HepG2 (cell line): ENCODE data around the gene GGA2. TPM values are rescaled to one million over a fixed set of nuclear protein-coding genes. Genes with fewer than 3 reads are reported as not detected.

Source experiments
- MED13 ChIP-seq: sonication (generic); formaldehyde crosslinking; IDR thresholded peaks from 2 replicates; pipeline ENCODE4 v1.5.0; 2020; ENCODE audit warnings: missing genetic modification reagents
- MIER3 ChIP-seq: IDR thresholded peaks from 2 replicates; pipeline ENCODE4 v1.6.1; 2016; ENCODE audit warnings: missing compliant biosample characterization, borderline replicate concordance
- PPARG ChIP-seq: conservative IDR thresholded peaks from 2 replicates; pipeline ENCODE4 v1.6.1; 2016; ENCODE audit warnings: missing biosample characterization, missing genetic modification reagents
- REXO4 ChIP-seq: sonication (generic); formaldehyde crosslinking; IDR thresholded peaks from 2 replicates; pipeline ENCODE4 v1.8.0; 2022; ENCODE audit warnings: missing genetic modification reagents, mild to moderate bottlenecking, borderline replicate concordance
- SRF ChIP-seq: IDR thresholded peaks from 2 replicates; pipeline ENCODE4 v1.6.1; 2011; ENCODE audit warnings: mild to moderate bottlenecking, low read depth, low read length, moderate library complexity
- TMF1 ChIP-seq: sonication (generic); formaldehyde crosslinking; IDR thresholded peaks from 2 replicates; pipeline ENCODE4 v1.8.1; 2022; ENCODE audit warnings: low read depth, missing genetic modification reagents
- ZNF256 ChIP-seq: sonication (generic); formaldehyde crosslinking; conservative IDR thresholded peaks from 2 replicates; pipeline ENCODE4 v1.4.0; 2020; ENCODE audit warnings: missing genetic modification reagents
- ZNF761 ChIP-seq: sonication (generic); formaldehyde crosslinking; conservative IDR thresholded peaks from 2 replicates; pipeline ENCODE4 v1.4.0; 2020; ENCODE audit warnings: mild to moderate bottlenecking, missing genetic modification reagents
- polyA plus RNA-seq, 8 experiments: library from polyadenylated mRNA; depleted of rRNA in 3 of 8; stranded (reverse) in 7 of 8; unstranded in 1 of 8; fragments of >200 nt; fragmentation: Illumina TruSeq in 4 of 8; extraction: Trizol in 4 of 8; gene quantifications; 2 replicates each; pipeline versions ENCODE4 v1.2.1 to v1.2.3, GENCODE V29; 2011 to 2016; ENCODE audit warnings: low read depth in 4 of 8, missing spikeins in 1 of 8, mixed read lengths in 1 of 8; ENCODE audit not compliant: insufficient read depth in 1 of 8
- total RNA-seq, 5 experiments: library from RNA; depleted of rRNA; stranded (reverse); fragments of >200 nt; fragmentation: Illumina TruSeq; extraction: Trizol; gene quantifications; 2 replicates each; pipeline ENCODE4 v1.2.3, GENCODE V29; 2016; ENCODE audit warnings: low read depth in 1 of 5
- TF ChIP-seq, protein P1 (sequence below): sonication (generic); formaldehyde crosslinking; IDR thresholded peaks from 2 replicates; pipeline ENCODE4 v1.4.0; 2020; ENCODE audit warnings: missing genetic modification reagents
- TF ChIP-seq, protein P2 (sequence below): sonication (generic); formaldehyde crosslinking; IDR thresholded peaks from 2 replicates; pipeline ENCODE4 v1.4.0; 2020; ENCODE audit warnings: missing genetic modification reagents
- TF ChIP-seq, protein P3 (sequence below): sonication (generic); formaldehyde crosslinking; IDR thresholded peaks from 2 replicates; pipeline ENCODE4 v1.9.0; 2022; ENCODE audit warnings: missing genetic modification reagents, mild to moderate bottlenecking, borderline replicate concordance
- TF ChIP-seq, protein P4 (sequence below): sonication (generic); formaldehyde crosslinking; IDR thresholded peaks from 2 replicates; pipeline ENCODE4 v1.4.0; 2020; ENCODE audit warnings: missing genetic modification reagents, mild to moderate bottlenecking, borderline replicate concordance
- TF ChIP-seq, protein P5 (sequence below): sonication (generic); formaldehyde crosslinking; IDR thresholded peaks from 2 replicates; pipeline ENCODE4 v1.9.0; 2022; ENCODE audit warnings: low read depth, missing genetic modification reagents

GGA2 gene
- total and polyA plus RNA-seq, 2 of the 13 experiments (the other 11 are each of a cell fraction or from before 2014, with no cell fraction given): 51.5 to 69.8 TPM

DNA sequence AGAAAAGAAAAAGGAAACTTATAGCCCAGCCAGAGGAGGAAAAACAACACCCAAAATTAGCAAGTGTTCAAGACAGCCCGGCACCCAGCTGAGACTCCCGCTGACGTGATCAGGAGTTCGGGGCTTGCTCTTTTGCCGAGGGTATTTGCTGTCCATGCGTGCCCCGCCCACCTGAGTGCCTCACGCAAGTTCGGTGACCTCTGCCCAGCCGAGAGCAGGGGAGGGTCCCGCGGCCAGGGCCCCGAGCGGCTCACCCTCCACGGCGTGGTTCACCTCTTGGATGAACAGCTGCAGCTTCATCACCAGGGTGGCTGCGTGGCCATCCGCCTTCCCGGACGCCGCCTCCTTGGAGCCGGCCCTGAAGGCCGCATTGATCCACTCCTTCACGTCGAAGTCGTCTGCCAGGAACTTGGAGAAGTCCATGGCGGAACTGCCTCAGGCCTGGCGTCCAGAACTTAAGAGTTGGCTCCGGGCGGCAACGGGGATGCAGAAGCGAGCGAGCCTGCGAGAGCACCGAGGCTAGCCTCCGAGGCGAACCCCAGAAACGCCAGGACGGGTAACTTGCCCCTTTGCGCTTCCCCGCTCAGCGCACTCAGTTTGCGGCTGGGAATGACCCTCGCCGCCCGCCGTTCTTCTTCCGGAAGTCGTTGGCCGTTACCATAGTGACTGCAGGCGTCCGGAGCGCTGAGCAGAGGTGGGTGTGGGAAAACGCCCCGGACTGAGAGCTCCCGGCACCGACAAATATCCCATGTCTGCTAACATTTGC lies 57.5 kb downstream of the GGA2 start, which contains the start of gene COG7 (continued):
- TF ChIP-seq, protein P1, sequence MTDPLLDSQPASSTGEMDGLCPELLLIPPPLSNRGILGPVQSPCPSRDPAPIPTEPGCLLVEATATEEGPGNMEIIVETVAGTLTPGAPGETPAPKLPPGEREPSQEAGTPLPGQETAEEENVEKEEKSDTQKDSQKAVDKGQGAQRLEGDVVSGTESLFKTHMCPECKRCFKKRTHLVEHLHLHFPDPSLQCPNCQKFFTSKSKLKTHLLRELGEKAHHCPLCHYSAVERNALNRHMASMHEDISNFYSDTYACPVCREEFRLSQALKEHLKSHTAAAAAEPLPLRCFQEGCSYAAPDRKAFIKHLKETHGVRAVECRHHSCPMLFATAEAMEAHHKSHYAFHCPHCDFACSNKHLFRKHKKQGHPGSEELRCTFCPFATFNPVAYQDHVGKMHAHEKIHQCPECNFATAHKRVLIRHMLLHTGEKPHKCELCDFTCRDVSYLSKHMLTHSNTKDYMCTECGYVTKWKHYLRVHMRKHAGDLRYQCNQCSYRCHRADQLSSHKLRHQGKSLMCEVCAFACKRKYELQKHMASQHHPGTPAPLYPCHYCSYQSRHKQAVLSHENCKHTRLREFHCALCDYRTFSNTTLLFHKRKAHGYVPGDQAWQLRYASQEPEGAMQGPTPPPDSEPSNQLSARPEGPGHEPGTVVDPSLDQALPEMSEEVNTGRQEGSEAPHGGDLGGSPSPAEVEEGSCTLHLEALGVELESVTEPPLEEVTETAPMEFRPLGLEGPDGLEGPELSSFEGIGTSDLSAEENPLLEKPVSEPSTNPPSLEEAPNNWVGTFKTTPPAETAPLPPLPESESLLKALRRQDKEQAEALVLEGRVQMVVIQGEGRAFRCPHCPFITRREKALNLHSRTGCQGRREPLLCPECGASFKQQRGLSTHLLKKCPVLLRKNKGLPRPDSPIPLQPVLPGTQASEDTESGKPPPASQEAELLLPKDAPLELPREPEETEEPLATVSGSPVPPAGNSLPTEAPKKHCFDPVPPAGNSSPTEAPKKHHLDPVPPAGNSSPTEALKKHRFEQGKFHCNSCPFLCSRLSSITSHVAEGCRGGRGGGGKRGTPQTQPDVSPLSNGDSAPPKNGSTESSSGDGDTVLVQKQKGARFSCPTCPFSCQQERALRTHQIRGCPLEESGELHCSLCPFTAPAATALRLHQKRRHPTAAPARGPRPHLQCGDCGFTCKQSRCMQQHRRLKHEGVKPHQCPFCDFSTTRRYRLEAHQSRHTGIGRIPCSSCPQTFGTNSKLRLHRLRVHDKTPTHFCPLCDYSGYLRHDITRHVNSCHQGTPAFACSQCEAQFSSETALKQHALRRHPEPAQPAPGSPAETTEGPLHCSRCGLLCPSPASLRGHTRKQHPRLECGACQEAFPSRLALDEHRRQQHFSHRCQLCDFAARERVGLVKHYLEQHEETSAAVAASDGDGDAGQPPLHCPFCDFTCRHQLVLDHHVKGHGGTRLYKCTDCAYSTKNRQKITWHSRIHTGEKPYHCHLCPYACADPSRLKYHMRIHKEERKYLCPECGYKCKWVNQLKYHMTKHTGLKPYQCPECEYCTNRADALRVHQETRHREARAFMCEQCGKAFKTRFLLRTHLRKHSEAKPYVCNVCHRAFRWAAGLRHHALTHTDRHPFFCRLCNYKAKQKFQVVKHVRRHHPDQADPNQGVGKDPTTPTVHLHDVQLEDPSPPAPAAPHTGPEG: peak; percentile 83
- TF ChIP-seq, protein P2, sequence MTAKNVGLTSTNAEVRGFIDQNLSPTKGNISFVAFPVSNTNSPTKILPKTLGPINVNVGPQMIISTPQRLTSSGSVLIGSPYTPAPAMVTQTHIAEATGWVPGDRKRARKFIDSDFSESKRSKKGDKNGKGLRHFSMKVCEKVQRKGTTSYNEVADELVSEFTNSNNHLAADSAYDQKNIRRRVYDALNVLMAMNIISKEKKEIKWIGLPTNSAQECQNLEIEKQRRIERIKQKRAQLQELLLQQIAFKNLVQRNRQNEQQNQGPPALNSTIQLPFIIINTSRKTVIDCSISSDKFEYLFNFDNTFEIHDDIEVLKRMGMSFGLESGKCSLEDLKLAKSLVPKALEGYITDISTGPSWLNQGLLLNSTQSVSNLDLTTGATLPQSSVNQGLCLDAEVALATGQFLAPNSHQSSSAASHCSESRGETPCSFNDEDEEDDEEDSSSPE: peak; percentile 64
- TF ChIP-seq, protein P3, sequence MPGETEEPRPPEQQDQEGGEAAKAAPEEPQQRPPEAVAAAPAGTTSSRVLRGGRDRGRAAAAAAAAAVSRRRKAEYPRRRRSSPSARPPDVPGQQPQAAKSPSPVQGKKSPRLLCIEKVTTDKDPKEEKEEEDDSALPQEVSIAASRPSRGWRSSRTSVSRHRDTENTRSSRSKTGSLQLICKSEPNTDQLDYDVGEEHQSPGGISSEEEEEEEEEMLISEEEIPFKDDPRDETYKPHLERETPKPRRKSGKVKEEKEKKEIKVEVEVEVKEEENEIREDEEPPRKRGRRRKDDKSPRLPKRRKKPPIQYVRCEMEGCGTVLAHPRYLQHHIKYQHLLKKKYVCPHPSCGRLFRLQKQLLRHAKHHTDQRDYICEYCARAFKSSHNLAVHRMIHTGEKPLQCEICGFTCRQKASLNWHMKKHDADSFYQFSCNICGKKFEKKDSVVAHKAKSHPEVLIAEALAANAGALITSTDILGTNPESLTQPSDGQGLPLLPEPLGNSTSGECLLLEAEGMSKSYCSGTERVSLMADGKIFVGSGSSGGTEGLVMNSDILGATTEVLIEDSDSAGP: peak; percentile 98
- TF ChIP-seq SRF (no peak), ZNF256 (CRISPR knock-in tag) (peak; percentile 95; the same call in 1 of the 2 replicates), TMF1 (CRISPR knock-in tag) (peak; percentile 97), ZNF761 (CRISPR knock-in tag) (peak; percentile 97; the same call in 1 of the 2 replicates), PPARG (peak; percentile 86), MIER3 (peak; percentile 83), REXO4 (CRISPR knock-in tag) (0 out of 2 replicates have a peak, but pooled peaks have one; percentile 81), MED13 (CRISPR knock-in tag) (peak; percentile 78; the same call in 1 of the 2 replicates)
- TF ChIP-seq, protein P4, sequence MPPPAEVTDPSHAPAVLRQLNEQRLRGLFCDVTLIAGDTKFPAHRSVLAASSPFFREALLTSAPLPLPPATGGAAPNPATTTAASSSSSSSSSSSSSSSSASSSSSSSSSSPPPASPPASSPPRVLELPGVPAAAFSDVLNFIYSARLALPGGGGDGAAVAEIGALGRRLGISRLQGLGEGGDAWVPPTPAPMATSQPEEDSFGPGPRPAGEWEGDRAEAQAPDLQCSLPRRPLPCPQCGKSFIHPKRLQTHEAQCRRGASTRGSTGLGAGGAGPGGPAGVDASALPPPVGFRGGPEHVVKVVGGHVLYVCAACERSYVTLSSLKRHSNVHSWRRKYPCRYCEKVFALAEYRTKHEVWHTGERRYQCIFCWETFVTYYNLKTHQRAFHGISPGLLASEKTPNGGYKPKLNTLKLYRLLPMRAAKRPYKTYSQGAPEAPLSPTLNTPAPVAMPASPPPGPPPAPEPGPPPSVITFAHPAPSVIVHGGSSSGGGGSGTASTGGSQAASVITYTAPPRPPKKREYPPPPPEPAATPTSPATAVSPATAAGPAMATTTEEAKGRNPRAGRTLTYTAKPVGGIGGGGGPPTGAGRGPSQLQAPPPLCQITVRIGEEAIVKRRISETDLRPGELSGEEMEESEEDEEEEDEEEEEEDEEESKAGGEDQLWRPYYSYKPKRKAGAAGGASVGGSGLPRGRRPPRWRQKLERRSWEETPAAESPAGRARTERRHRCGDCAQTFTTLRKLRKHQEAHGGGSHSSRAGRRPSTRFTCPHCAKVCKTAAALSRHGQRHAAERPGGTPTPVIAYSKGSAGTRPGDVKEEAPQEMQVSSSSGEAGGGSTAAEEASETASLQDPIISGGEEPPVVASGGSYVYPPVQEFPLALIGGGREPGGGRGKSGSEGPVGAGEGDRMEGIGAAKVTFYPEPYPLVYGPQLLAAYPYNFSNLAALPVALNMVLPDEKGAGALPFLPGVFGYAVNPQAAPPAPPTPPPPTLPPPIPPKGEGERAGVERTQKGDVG (CRISPR knock-in tag): peak; percentile 89; the same call in 1 of the 2 replicates
- TF ChIP-seq, protein P5, sequence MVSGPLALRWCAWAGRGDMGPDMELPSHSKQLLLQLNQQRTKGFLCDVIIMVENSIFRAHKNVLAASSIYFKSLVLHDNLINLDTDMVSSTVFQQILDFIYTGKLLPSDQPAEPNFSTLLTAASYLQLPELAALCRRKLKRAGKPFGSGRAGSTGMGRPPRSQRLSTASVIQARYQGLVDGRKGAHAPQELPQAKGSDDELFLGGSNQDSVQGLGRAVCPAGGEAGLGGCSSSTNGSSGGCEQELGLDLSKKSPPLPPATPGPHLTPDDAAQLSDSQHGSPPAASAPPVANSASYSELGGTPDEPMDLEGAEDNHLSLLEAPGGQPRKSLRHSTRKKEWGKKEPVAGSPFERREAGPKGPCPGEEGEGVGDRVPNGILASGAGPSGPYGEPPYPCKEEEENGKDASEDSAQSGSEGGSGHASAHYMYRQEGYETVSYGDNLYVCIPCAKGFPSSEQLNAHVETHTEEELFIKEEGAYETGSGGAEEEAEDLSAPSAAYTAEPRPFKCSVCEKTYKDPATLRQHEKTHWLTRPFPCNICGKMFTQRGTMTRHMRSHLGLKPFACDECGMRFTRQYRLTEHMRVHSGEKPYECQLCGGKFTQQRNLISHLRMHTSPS: peak; percentile 34; the same call in 1 of the 2 replicates
